PC-9 (cell line): Measurements from ENCODE around the gene CFAP74.

Source experiments
- EZH2 ChIP-seq: fragments of 200-600 bp; sonication (generic); IDR thresholded peaks from 2 replicates; pipeline ENCODE4 v1.8.0; 2017; ENCODE audit warnings: antibody characterized with exemption, low read depth
- TF ChIP-seq, protein P1 (sequence below): fragments of 200-600 bp; sonication (generic); conservative IDR thresholded peaks from 2 replicates; pipeline ENCODE4 v1.6.1; 2017; ENCODE audit warnings: mixed run types, antibody characterized with exemption, mild to moderate bottlenecking, moderate library complexity

GRCh38 chr1:1957533-1957961 is 46.0 kb downstream of the CFAP74 start:
- TF ChIP-seq, protein P1, sequence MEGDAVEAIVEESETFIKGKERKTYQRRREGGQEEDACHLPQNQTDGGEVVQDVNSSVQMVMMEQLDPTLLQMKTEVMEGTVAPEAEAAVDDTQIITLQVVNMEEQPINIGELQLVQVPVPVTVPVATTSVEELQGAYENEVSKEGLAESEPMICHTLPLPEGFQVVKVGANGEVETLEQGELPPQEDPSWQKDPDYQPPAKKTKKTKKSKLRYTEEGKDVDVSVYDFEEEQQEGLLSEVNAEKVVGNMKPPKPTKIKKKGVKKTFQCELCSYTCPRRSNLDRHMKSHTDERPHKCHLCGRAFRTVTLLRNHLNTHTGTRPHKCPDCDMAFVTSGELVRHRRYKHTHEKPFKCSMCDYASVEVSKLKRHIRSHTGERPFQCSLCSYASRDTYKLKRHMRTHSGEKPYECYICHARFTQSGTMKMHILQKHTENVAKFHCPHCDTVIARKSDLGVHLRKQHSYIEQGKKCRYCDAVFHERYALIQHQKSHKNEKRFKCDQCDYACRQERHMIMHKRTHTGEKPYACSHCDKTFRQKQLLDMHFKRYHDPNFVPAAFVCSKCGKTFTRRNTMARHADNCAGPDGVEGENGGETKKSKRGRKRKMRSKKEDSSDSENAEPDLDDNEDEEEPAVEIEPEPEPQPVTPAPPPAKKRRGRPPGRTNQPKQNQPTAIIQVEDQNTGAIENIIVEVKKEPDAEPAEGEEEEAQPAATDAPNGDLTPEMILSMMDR, result no peak
- TF ChIP-seq EZH2, result no peak
